ENCODE measurements around the gene GORASP1.

DNA sequence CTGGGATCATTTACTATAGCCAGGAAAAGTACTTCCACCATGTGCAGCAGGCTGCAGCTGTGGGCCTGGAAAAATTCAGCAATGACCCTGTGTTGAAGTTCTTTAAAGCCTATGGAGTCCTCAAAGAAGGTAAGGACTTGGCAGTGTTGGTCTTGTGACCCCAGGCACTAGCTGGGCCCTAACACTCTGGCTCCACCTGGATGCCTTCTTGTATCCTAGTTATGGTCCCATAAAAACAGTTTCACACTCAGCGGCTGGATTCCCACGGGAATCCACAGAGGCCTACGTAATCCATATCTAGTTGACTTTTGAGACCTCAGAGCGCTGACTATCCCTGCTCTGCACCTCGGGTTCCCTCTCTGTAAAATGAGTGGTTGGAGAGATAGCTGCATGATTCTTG, 1.7 kb upstream of the GORASP1 start:
- TF ChIP-seq TAF1 (IDR thresholded peaks at IDR 0.05; ENCODE audit: borderline replicate concordance, low read depth, low read length) (no peak), POLR2A (IDR thresholded peaks at IDR 0.05; ENCODE audit: low read depth, low read length) (no peak), POLR2AphosphoS5 (IDR thresholded peaks at IDR 0.05; ENCODE audit: low read depth, low read length) (no peak)
